GM19455 (cell line): Measurements from ENCODE around the gene CRISPLD2.

ENCODE experiments used
- ATAC-seq: cut with Tn5 transposase; IDR thresholded peaks from one replicate; pipeline ENCODE4 v1.9.1; 2021; ENCODE audit not compliant: unreplicated experiment

Gene CRISPLD2

DNA sequence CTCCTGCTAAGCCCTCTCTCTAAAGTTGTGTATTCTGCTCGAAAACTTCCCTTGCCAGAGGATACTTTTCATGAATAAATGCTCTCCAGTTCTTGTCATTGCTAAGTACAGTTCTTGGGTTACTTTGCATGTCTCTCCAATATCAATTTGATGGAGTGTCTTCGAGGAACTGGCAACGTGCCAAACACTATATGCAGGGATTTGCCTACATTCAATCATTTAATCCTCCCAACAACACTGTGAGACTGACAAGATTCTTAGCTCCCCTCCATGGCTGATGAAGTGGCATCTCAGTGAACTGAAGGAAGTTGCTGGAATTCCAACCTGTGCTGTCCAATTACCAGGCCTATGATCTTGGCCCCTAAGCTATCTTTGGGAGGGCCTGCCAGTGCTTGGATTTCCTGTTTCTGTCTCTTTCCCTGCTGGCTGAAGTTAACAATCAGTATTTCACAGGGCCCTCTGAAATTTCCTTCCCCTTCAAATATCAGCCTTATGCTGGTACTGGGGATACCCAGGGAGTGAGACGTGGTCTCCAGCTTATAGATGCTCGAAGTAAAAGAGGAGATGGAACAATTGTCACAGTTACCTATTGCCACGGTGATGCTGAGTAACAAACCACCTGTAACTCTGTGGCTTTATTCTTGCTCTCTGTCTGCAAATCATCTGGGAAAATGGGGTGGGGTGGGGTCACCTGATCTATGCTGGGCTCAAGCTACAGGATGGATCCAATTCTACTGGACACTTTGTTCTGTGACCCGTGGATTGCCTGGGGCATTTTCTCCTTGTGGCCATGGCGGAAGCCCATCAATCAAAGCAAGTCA, 19.4 kb upstream of the CRISPLD2 start:
- no peak for ATAC-seq

DNA sequence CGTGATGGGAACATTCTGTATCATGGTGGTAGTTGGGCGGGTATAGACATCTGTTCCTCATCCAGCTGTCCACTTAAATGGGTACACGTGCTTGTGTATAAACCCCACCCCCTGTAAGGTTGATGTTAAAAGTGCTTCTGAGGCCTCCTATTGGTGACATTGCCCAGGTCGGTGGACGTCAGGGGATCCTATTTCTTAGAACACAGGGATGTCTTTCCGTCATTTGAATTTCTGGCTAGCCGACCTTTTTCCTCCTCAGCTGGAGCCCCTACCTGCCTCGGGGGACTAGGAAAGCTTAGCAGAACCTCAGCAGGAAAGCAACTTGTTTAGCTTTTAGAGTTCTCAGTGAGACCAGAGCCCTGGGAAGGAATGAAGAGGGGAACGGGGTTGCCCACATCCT, 16.6 kb upstream of the CRISPLD2 start:
- ATAC-seq = no peak

DNA sequence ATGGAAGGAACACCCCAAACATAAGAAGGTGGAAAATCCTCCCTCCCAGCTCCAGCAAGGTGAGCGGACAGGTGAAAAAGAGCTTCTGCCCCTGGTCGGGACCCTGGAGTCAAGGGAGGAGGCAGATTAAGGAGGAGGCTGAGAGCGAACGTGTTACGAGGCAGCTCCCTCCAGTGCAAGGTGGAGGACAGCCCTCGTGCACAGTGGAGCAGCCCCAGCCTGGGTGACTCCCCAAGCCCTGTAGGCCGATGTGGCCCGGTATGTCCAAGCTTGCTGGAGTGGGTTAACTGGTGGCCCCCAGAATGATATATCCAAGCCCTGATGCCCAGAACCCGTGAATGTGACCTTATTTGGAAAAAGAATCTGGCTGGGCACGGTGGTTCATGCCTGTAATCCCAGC, 15.5 kb upstream of the CRISPLD2 start:
- ATAC-seq = no peak

DNA sequence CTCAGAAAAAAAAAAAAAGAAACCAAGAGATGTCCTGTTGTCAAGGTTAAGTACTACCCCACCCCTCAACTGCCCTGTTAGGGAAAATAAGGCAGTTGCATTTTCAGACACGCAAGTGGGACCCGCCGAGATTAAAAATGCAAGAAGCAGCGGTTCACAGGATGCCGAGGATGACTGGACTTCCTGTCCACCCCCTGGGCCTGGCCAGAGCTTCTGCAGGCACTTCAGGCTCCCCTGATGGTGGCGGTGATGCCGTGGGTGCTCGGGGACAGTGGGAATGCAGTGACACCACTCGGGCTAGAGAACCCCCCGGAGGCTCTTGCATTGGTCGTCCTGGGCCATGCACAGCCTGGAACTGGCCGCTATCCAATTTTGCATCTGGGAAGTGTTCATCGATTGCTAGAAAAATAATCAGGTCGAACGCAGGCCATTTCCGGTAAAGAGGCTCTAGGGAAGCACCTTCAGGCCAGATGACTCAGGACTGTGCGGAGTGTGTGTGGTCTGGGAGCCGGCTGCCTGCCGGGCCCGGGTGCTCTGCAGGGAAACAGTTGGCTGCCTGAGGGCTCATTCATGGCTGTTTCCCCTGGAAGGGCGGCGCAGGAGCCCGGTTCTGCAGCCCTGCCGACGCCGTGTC, 13.4 kb upstream of the CRISPLD2 start:
- no peak for ATAC-seq

DNA sequence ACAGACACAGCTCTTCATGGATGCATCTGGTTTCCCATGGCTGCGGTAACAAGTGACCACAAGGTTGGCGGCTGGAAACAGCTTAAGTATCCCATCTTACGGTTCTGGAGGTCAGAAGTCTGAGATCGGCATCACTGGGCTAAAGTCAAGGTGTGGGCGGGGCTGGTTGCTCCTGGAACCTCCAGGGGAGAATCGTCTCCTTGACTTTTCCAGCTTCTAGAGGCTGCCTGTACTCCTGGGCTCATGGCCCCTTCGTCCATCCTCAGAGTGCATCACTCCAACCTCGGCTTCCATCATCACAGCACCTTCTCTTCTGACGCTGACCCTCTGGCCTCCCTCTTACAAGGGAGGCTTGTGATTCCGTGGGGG, 12.9 kb upstream of the CRISPLD2 start:
- no peak for ATAC-seq

DNA sequence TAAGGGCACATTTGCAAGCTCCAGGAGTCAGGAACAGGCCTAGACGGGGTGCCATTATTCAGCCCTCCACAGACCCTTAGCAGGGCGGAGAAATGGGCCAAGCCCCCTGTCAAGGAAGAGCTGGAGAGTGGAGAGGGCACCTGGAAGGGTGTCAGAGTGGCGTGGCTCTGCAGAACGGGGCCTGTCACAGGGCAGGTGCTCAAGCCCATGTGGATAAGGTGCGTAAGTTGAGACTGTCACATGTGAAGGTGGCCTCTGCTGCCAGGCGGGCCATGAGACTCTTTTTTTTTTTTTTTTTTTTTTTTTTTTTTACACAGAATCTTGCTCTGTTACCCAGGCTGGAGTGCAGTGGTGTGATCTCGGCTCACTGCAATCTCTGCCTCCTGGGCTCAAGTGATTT, 12.0 kb upstream of the CRISPLD2 start:
- no peak for ATAC-seq

DNA sequence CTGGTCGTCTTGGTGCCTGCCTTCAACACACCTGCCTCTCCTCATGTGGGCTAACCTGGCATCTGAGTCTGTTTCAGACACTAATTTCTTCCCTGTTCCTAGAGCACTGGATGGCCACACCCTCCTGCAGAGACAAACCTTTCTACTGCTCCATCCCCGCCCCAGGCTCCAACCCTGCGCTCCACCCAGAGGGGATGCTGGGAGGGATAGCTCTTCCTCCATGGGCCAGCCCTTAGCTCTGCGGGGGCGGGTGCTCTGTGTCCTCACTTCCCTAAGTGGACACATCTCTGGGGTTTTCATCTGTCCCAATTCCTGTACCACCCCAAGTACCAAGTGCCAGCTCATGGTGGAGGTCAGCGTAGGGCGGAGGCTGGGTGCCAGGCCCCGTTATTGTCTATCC, 11.0 kb upstream of the CRISPLD2 start:
- ATAC-seq = no peak

DNA sequence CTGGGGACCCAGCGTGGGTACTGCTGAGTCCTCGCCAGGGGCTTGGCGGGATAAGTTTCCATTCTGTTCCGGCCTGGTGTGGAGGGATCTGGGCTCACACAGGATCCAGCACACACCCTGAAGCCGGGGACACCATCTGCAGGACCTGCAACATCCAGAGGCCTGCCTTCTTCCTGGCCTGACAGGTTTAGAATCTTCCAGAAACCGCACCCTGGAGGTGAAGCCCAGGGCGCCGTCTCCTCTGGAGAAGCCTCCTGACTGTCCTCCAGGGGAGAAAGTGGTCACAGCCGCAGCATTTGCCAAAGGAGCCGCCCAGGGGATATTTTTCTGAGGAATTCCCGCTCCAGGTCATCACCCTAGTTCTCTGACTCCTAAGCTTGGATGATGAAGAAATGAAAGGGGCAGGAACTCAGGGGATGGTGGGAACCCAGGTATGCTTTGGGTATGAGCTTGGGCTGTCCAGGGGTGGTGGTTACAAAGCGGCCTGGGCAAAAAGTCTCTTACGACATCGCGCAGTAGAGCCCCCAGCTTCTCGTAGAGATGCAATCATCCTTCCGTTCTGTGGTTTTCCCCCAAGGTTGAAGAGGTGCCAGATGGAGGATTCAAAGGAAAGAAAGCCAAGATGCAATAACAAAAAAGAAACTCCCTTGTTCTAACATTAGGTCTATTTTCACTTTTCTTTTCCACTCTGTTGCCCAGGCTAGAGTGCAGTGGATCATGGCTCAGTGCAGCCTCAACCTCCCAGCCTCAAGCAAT, 9.1 kb upstream of the CRISPLD2 start:
- no peak for ATAC-seq

DNA sequence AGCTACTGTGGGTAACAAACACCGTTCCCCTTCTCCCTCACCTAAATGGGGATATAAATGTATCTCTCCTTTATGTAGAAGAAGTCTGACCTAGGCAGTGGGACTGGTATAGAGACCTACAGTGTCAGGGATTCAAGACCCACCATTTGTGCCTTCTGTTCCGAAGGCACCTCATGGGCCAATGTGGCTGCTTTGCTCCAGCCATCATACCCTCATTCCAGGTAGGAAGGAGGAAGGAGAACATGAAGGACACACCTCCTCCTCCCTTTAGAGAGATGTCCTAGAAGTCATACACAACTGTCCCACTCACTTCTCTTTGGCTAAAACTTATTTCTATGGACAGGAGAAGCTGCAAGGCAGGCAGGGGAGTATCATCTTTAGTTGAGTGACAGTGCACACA, 8.3 kb upstream of the CRISPLD2 start:
- no peak for ATAC-seq

DNA sequence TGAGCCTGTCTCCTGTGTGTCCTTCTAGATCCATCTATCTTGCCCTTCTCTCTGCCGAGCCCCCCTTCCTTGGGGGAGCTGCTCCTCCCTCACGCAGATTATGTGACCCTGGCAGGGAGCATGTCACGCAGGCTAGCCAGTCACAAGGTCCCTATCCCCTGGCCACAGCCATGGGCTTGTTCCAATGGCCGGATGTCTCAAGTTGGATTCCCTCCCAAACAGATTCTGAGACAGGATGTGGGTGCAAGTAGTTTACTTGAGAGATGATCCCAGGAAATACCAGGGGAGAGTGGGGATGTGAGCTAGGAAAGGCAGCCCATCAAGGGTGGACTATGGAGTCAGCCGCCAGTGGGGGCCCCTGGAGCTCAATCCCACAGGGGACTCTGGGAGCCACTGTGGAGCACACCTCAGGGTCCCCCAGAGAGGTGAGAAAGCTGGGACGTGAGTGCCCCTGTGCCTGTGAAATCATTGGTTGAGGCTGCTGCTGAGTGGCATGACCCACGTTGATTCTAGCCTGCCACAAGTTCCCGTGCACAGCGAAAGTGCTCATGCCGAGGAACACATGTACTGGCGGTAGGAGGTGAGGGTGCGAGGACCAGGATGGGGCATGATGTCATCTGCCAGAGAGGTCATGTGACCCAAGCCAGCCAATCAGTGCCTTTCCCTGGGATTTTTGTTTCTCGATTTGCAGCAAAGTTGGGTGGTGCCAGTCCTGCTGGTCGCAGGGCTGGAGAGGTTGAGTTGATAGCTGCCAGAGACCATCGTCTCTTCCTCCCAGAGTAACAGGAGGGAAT, 6.4 kb upstream of the CRISPLD2 start:
- ATAC-seq = no peak

DNA sequence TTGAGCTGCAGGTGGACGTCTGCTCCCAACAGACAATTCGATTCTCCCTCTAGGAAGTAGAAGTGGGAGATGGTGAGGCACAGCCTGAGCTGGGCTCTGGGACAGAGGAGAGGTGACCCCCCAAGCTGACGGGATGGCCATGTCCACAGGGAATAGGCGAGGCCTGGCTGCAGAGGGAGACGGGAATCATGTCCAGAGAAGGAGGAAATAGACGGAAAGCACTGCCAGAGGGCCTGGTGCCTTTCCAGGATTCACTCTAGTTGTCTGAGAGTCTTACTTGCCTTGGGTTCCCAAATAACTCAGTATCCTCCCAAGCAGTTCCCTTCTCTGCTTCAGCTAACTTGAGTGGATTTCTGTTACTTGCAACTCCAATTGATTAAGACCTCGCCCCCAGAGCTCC, 4.3 kb upstream of the CRISPLD2 start:
- ATAC-seq = no peak

DNA sequence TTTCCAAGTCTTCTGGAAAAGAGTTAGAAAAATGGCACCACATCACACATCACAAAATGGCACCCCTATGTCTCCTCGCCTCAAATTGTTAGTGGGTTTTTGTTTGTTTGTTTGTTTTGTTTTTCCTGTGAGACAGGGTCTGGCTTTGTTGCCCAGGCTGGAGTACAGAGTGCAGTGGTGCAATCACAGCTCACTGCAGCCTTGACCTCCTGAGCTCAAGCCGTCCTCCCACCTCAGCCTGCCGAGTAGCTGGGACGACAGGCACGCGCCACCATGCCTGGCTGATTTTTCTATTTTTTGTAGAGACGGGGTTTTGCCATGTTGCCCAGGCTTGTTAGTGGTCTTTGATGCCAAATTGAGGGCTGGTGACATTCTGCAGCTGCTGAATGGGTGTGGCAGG, 3.8 kb upstream of the CRISPLD2 start:
- no peak for ATAC-seq

DNA sequence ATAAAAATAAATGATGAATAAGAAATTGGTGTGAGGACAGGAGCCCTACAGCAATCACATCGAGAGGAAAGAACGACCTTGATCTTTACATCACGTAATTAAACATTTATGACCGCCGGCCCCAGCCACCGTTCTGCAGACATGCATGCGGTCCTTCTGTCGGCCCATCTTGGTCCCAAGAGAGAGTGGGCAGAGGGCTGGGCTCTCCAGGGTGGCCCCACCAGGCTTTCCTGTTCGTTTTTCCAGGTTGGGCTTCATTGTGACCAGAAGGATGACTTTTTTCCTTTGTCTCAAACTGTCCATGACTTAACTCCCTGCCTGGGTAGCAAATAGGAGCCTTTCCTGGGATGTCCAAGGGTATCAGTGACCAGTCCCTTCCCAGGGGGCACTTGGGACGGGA, 3.3 kb upstream of the CRISPLD2 start:
- ATAC-seq = no peak

DNA sequence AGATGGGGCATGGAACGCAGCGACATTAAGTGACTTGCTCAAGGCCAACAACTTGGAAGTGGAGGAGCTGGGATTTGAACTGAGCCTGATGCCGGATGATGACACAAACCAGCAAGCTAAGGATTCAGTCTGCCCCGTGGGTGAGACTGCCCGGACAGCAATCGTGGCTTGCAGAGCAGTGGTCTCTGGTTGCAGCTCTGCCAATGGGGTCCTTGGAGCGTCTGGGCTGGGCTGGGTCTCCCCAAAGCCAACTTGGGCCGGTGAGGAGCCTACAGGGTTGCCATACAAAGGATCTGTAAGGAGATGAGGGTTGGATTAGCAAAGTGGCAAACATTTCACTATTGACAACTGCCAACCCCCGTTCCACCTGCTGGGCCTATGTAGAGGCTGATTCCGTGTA, 2.6 kb upstream of the CRISPLD2 start:
- no peak for ATAC-seq

DNA sequence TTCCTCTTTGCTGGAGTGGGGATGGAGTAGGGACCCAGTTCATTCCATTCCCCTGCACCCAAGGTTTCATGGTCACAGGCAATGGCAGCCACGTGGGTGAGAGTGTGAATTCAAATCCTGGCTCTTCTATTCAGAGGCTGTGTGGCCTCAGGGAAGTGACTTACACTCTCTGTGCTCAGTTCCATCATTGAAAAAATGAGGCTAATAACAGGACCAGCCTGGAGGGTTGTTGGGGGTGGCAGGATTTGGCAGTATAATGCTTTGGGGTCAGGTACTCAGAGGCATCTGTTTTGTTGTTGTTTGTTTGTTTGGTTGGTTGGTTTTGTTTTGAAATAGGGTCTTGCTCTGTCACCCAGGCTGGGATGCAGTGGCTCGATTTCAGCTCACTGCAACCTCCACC, 2.2 kb upstream of the CRISPLD2 start:
- ATAC-seq = no peak

DNA sequence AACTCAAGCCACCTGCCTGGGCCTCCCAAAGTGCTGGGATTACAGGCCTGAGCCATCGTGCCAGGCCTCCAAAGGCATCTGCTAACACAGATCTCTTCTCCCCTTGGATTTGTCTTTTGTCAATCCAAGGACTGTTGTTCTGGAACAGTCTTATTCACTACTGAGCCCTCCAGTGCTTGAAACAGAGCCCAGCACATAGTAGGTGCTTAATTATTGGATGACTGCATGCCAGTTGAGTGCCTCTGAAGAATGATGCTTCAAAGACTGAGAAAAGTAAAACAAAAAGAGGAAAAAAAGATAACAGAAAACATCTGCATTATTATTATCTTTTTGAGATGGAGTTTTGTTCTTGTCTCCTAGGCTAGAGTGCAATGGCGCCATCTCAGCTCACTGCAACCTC, 1.7 kb upstream of the CRISPLD2 start:
- no peak for ATAC-seq

DNA sequence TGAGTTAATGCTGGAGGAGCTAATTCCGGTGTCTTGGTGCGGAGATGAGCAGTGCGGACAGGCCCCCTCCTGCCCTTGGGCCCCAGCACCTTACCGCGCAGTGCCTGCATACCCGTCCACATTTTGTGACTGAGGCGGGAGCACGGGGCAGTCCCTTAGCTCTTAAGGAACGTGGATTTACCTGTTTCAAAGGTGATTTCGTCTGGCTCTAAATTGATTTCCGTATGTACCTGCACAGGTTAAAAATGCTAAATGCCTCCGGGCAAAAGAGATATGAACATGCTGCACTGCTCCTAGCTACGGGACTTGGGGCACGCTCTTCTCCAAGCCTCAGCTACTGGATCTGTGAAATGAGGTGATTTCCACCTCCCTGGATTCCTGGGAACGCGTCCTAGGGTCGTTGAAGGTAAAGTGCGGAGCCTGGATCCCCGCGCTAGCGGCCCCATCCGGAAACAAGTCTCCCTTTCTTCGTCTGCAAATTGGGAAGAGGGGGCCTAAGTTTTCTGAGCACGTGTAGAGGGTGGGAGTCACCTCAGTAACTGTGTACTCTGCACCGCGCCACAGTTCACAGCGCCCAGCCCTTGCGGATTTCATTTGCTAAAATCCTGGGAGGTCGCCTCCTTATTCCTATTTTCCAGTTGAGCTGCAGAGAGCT, 669 bp upstream of the CRISPLD2 start:
- ATAC-seq = no peak

DNA sequence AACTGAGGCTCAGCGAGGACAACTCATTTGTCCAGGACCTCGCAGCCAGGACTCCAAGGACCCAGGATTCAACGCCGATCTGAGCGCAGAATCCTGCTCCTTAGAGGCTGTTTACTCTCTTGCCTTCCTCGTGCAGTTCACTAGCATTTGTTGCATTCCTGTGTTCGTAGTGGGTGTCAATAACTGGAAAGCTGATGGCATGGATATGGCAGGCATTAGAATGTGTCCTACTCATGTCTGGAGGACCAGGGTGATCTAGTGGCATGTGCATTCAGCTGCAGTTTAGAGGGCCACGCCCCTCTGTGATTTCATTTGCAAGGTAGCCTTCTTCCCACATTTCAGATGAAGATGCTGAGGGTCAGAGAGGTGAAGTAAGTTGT, 510 bp downstream of the CRISPLD2 start:
- ATAC-seq = no peak

DNA sequence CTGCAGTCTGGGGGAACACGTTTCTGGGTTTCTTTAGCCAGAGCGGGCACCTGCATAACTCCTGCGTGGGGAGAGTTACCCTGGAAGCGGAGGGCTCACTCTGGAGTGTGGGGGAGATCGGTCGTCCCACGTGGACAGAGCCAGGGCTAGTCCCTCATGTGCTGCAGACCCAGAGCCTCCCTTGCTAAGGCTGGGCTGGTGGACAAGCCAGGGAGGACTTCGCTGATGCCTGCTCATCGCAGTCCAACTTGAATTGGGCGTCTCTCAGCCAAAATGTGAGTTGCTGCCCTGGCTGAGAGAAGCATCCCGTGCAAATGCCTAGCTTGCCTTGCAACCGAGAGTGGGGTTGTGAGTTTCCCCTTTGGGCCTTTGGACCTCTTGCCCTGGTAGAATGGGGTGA, 986 bp downstream of the CRISPLD2 start:
- no peak for ATAC-seq

DNA sequence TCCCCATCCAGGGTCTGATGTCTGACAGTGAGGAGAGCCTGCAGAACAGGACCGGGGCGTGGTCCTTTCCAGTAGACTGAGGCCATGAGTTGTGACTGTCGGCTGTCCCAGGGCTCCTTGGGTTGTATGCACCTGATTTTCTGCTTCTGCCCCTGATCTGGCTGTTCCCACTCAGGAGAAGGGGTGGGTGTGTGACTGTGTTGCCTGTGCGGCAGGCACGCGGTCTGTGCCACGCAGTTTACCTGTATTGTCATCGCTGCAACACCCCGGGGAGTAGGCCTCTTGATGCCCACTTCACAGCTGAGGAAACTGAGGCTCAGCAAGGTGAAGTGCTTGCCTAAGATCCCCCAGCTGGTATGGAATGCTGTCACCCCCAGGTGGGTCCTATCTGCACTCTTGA, 1.4 kb downstream of the CRISPLD2 start:
- ATAC-seq = no peak
